GM23248 (cell line): ENCODE results near the gene DAB1.

Experiments
- EZH2 ChIP-seq: fragments of 200-600 bp; sonication (generic); IDR thresholded peaks from 2 replicates; pipeline ENCODE4 v1.6.1; 2018; ENCODE audit warnings: antibody characterized with exemption, mild to moderate bottlenecking; ENCODE audit not compliant: insufficient read depth, poor library complexity, severe bottlenecking
- EZH2phosphoT487 ChIP-seq: fragments of 200-600 bp; sonication (generic); IDR thresholded peaks from 2 replicates; pipeline ENCODE4 v1.6.1; 2018; ENCODE audit warnings: antibody characterized with exemption, moderate library complexity, mild to moderate bottlenecking, low read depth; ENCODE audit not compliant: insufficient read depth

- TF ChIP-seq EZH2phosphoT487: no peak
- no peak for TF ChIP-seq EZH2
These were observed 86.2 kb downstream of the DAB1 start for GRCh38 chr1:57337623-57338022.
